Measurements from ENCODE around the gene EFEMP2.

EFEMP2 gene

DNA sequence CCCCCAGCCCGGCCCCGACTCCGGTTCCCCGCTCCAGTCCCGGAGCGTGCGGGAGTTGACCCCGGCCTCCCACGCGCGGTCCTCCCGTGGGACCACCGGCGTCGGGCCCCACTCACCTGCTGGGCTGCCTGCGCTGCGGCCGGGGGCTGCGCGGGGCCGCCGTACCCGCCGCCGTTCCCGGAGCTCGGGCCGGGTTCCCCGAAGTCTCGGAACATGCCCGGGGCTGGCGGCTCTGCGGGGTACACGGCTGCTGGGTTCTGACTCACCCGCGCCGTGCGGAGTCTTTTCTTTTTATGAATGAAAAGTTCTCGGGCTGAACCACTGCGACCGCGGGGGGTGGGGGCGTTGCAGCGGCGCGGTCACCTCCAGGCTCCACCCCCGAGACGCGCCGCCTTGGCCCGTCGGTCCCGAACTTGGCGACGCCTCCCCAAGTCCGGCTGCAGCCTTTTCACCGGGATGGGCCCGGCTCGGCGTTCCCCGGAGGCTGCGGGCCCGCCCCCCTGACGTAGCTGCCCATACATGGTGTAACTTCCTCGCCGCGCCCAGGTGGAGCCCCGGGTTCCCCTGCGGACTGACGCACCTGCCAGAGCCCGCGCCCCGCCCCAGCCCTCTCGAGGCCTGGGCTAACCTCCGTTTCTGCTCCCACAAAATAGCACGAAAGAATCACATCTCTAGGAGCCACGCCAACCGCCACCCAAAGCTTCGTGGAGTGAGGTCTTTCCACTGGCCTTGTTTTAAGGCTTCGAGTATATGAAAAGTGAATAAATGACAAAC, 27.7 kb upstream of the EFEMP2 start, which contains the start of gene FOSL1:
TSS of gene FOSL1 (minus strand) at position 264 of the 774 bp plus-strand sequence. CDS start at position 215, 49 bp downstream.
- TF ChIP-seq ZFX (IDR thresholded peaks at IDR 0.05; ENCODE audit: borderline replicate concordance): no peak
- TF ChIP-seq CTCF (IDR thresholded peaks at IDR 0.05): no peak
- H3K27ac ChIP-seq: no peak within 1 kb of the TSS

DNA sequence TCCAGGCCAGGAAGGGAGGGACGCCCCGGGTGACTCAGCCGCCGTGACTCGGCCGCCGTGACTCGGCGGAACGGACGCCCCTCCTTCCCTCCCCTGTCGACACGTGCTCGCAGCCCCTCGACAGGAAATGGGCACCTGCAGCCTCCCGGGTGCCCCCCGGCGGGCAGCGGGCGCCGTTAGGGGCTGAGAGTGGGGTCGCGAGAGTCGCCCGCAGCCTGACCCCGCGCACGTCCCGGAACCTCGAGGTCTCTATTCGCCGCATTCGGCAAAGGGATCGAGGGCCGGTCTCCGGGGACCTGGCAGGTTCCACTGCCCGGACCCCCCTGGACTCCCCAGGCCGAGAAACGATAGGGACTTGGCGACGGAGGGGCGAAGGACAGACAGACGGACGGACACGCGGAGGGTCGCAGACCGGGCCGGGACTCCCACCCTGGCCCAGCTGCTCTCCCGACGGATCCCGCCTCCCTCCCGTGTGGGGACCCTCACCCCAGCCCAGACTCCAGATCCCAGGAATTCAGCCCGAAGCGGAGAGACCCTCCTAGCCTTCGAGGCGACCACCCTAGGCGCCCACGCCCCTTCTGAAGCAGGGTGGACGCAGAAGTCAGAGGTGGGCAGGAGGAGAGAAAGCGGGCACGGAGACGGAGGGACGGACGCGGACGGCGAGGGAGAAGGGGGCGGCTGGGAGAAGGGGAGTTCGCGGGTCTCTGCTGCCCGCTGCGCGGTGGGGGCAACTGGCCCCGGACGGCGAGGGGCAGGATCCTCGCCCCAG, 26.9 kb upstream of the EFEMP2 start:
- H3K27ac ChIP-seq: no peak overlapping the region
- TF ChIP-seq CTCF (IDR thresholded peaks at IDR 0.05) (no peak), ZFX (IDR thresholded peaks at IDR 0.05; ENCODE audit: borderline replicate concordance) (no peak)

GRCh38 chr11:65898656-65899355, 26.2 kb upstream of the EFEMP2 start:
- TF ChIP-seq CTCF (IDR thresholded peaks at IDR 0.05) (no peak), ZFX (IDR thresholded peaks at IDR 0.05; ENCODE audit: borderline replicate concordance) (no peak)
- no peak overlapping the region for H3K27ac ChIP-seq

- TF ChIP-seq ZFX (IDR thresholded peaks at IDR 0.05; ENCODE audit: borderline replicate concordance) (no peak), CTCF (IDR thresholded peaks at IDR 0.05) (no peak)
- no peak overlapping the region for H3K27ac ChIP-seq
These were observed 24.4 kb upstream of the EFEMP2 start for GRCh38 chr11:65897020-65897471.

- H3K27ac ChIP-seq: no peak overlapping the region
- TF ChIP-seq ZFX (IDR thresholded peaks at IDR 0.05; ENCODE audit: borderline replicate concordance) (no peak), CTCF (IDR thresholded peaks at IDR 0.05) (no peak)
These were observed 23.7 kb upstream of the EFEMP2 start for GRCh38 chr11:65896034-65896999.

- H3K27ac ChIP-seq: no peak overlapping the region
- TF ChIP-seq ZFX (IDR thresholded peaks at IDR 0.05; ENCODE audit: borderline replicate concordance) (no peak), CTCF (IDR thresholded peaks at IDR 0.05) (no peak)
These were observed 22.9 kb upstream of the EFEMP2 start for GRCh38 chr11:65895482-65895981.

All from 22Rv1 (cell line).